H1 (cell line): ENCODE data around the gene NAMPT. TPM values are rescaled to one million over a fixed set of nuclear protein-coding genes. Genes with fewer than 3 reads are reported as not detected.

Experiments
- CTCF ChIA-PET: fragments of 300-600 bp; sonication (Branson Sonifier 250); formaldehyde crosslinking; loops from one replicate; lab custom pipeline; 2021; ENCODE audit not compliant: partially characterized antibody; lab: Charles Lee
- POLR2A ChIA-PET: fragments of 300-600 bp; sonication (Branson Sonifier 250); formaldehyde crosslinking; loops from one replicate; lab custom pipeline; 2021; ENCODE audit warnings: inconsistent platforms; ENCODE audit not compliant: partially characterized antibody; lab: Charles Lee
- DNase-seq, 2 experiments: peaks; one replicate each; pipeline versions ENCODE4 v3.0.0 to v3.0.0-alpha.2; 2010 to 2022; ENCODE audit warnings: low spot score in 2 of 2, low read depth in 1 of 2, mixed read lengths in 1 of 2
- FAIRE-seq: peaks from 2 replicates; lab custom pipeline; 2011; peaks lifted over from hg19 to GRCh38; lab: Jason Lieb, UNC
- H2AFZ ChIP-seq: 2 replicates; pipeline ENCODE4 v1.8.1; 2012; ENCODE audit warnings: low read length, inconsistent platforms
- H2AK5ac ChIP-seq: 2 replicates; pipeline ENCODE4 v1.6.1; 2013; ENCODE audit warnings: low read depth, low read length
- H2BK120ac ChIP-seq: replicated peaks from 2 replicates; pipeline ENCODE3; 2013; ENCODE audit warnings: low read depth, low read length, inconsistent platforms
- H2BK12ac ChIP-seq: 2 replicates; pipeline ENCODE4 v1.6.1; 2013; ENCODE audit warnings: low read depth, low read length
- H2BK15ac ChIP-seq: 2 replicates; pipeline ENCODE4 v1.6.1; 2013; ENCODE audit warnings: low read length
- H2BK20ac ChIP-seq: 2 replicates; pipeline ENCODE4 v1.6.1; 2013; ENCODE audit warnings: low read length
- H2BK5ac ChIP-seq: 2 replicates; pipeline ENCODE4 v1.6.1; 2013; ENCODE audit warnings: low read depth, low read length
- H3K14ac ChIP-seq: 2 replicates; pipeline ENCODE4 v1.6.1; 2013; ENCODE audit warnings: inconsistent platforms; ENCODE audit not compliant: insufficient read length
- H3K18ac ChIP-seq: 2 replicates; pipeline ENCODE4 v1.6.1; 2013; ENCODE audit warnings: low read length; ENCODE audit errors: extremely low read depth
- H3K23ac ChIP-seq: 2 replicates; pipeline ENCODE4 v1.6.1; 2013; ENCODE audit warnings: inconsistent platforms; ENCODE audit not compliant: insufficient read length
- H3K23me2 ChIP-seq: 2 replicates; pipeline ENCODE4 v1.6.1; 2013; ENCODE audit warnings: low read depth, low read length
- H3K27ac ChIP-seq: 2 replicates; pipeline ENCODE4 v1.6.1; 2011; ENCODE audit warnings: low read depth, low read length, inconsistent platforms
- H3K27me3 ChIP-seq, 4 experiments: replicated peaks in 1 of 4; 1 replicate in 1 of 4; 2 replicates in 3 of 4; pipeline versions ENCODE4 v1.6.1 to v1.8.1; 2011 to 2013; ENCODE audit warnings: low read length in 3 of 4, mild to moderate bottlenecking in 3 of 4, inconsistent platforms in 2 of 4, mixed read lengths in 2 of 4, moderate library complexity in 1 of 4; ENCODE audit not compliant: control insufficient read depth in 3 of 4, insufficient read depth in 3 of 4; ENCODE audit errors: extremely low read depth in 1 of 4
- H3K36me3 ChIP-seq, 4 experiments: 2 replicates each; pipeline versions ENCODE4 v1.6.1 to v1.8.1; 2011 to 2013; ENCODE audit warnings: mild to moderate bottlenecking in 4 of 4, low read length in 3 of 4, moderate library complexity in 2 of 4, control low read depth in 1 of 4, inconsistent platforms in 1 of 4; ENCODE audit not compliant: insufficient read depth in 4 of 4, control insufficient read depth in 2 of 4
- H3K4ac ChIP-seq: replicated peaks from 2 replicates; pipeline ENCODE3; 2013; ENCODE audit warnings: low read length, low read depth, mixed read lengths, inconsistent platforms; ENCODE audit not compliant: insufficient read length
- H3K4me1 ChIP-seq, 4 experiments: replicated peaks in 1 of 4; 1 replicate in 1 of 4; 2 replicates in 3 of 4; pipeline versions ENCODE4 v1.6.1 to v1.8.1; 2011 to 2013; ENCODE audit warnings: low read length in 3 of 4, inconsistent platforms in 2 of 4, mixed read lengths in 1 of 4; ENCODE audit not compliant: insufficient read depth in 4 of 4, control insufficient read depth in 3 of 4
- H3K4me2 ChIP-seq, 2 experiments: 2 replicates each; pipeline versions ENCODE4 v1.6.1 to v1.8.1; 2011 to 2013; ENCODE audit warnings: low read depth in 2 of 2, low read length in 2 of 2, control low read depth in 1 of 2, inconsistent platforms in 1 of 2, mild to moderate bottlenecking in 1 of 2; ENCODE audit not compliant: insufficient read depth in 1 of 2
- H3K4me3 ChIP-seq, 4 experiments: fragments of 200-600, 300-600 bp in 1 of 4; sonication (generic), shearing (Covaris generic), sonication (Bioruptor Twin) in 1 of 4; 2 replicates each; pipeline versions ENCODE4 v1.5.1 to v1.8.1; 2011 to 2016; ENCODE audit warnings: low read length in 4 of 4, low read depth in 3 of 4, control low read depth in 2 of 4, inconsistent platforms in 2 of 4, mild to moderate bottlenecking in 2 of 4, mixed read lengths in 1 of 4, moderate library complexity in 1 of 4; ENCODE audit not compliant: insufficient read depth in 2 of 4; ENCODE audit errors: extremely low read depth in 1 of 4
- H3K56ac ChIP-seq: replicated peaks from 2 replicates; pipeline ENCODE3; 2013; ENCODE audit warnings: low read depth, mild to moderate bottlenecking, mixed read lengths, low read length, inconsistent platforms; ENCODE audit not compliant: insufficient read length
- H3K79me1 ChIP-seq: 2 replicates; pipeline ENCODE4 v1.6.1; 2013; ENCODE audit warnings: low read depth, low read length, control low read depth
- H3K79me2 ChIP-seq, 2 experiments: 2 replicates each; pipeline versions ENCODE4 v1.6.1 to v1.8.1; 2012 to 2013; ENCODE audit warnings: low read length in 2 of 2, mild to moderate bottlenecking in 2 of 2, inconsistent platforms in 1 of 2; ENCODE audit not compliant: insufficient read depth in 2 of 2, control insufficient read depth in 1 of 2
- H3K9ac ChIP-seq, 4 experiments: replicated peaks in 1 of 4; 1 replicate in 1 of 4; 2 replicates in 3 of 4; pipeline versions ENCODE4 v1.6.1 to v1.8.1; 2011 to 2013; ENCODE audit warnings: low read depth in 3 of 4, low read length in 3 of 4, control low read depth in 2 of 4, mild to moderate bottlenecking in 2 of 4, moderate library complexity in 2 of 4, inconsistent platforms in 1 of 4; ENCODE audit errors: extremely low read depth in 1 of 4
- H3K9me3 ChIP-seq, 2 experiments: 2 replicates each; pipeline versions ENCODE4 v1.6.1 to v1.8.1; 2012 to 2013; ENCODE audit warnings: mild to moderate bottlenecking in 2 of 2, moderate library complexity in 2 of 2, control low read depth in 1 of 2, inconsistent platforms in 1 of 2, low read depth in 1 of 2, low read length in 1 of 2, mixed read lengths in 1 of 2; ENCODE audit not compliant: insufficient read depth in 2 of 2
- H4K20me1 ChIP-seq, 2 experiments: replicated peaks in 1 of 2; 2 replicates each; pipeline versions ENCODE3 to v1.8.1; 2011 to 2013; ENCODE audit warnings: inconsistent platforms in 2 of 2, low read length in 2 of 2, mild to moderate bottlenecking in 1 of 2; ENCODE audit not compliant: insufficient read depth in 2 of 2, control insufficient read depth in 1 of 2
- H4K5ac ChIP-seq: 2 replicates; pipeline ENCODE4 v1.6.1; 2013; ENCODE audit warnings: low read length, low read depth, mixed read lengths, inconsistent platforms; ENCODE audit not compliant: insufficient read length
- H4K8ac ChIP-seq: 2 replicates; pipeline ENCODE4 v1.8.0; 2013; ENCODE audit warnings: mild to moderate bottlenecking, moderate library complexity, low read length, inconsistent platforms; ENCODE audit not compliant: insufficient read depth; ENCODE audit errors: extremely low read depth
- H4K91ac ChIP-seq: replicated peaks from 2 replicates; pipeline ENCODE3; 2013; ENCODE audit warnings: low read length, mixed read lengths, inconsistent platforms; ENCODE audit not compliant: insufficient read length
- BRCA1 ChIP-seq: IDR thresholded peaks from 2 replicates; pipeline ENCODE4 v1.6.1; 2012; ENCODE audit warnings: low read depth, low read length, improper control_type of control experiment
- CREB1 ChIP-seq: IDR thresholded peaks from 2 replicates; pipeline ENCODE4 v1.6.1; 2012; ENCODE audit warnings: inconsistent platforms
- GABPA ChIP-seq: IDR thresholded peaks from 2 replicates; pipeline ENCODE4 v1.6.1; 2011; ENCODE audit warnings: mild to moderate bottlenecking, low read length, moderate library complexity, borderline replicate concordance; ENCODE audit not compliant: insufficient read depth
- GTF2F1 ChIP-seq: IDR thresholded peaks from 2 replicates; pipeline ENCODE4 v1.6.1; 2012; ENCODE audit warnings: low read depth, low read length, improper control_type of control experiment, borderline replicate concordance
- KDM4A ChIP-seq: IDR thresholded peaks from one replicate; pipeline ENCODE4 v1.7.1; 2012; ENCODE audit warnings: low read depth, mild to moderate bottlenecking, moderate library complexity, low read length, inconsistent platforms; ENCODE audit not compliant: severe bottlenecking
- PHF8 ChIP-seq: fragments of 200-600 bp; sonication (generic); conservative IDR thresholded peaks from 2 replicates; pipeline ENCODE4 v1.7.1; 2012; ENCODE audit warnings: low read depth, mild to moderate bottlenecking, inconsistent platforms, low read length, moderate library complexity
- POLR2A ChIP-seq, 2 experiments: IDR thresholded peaks; 1 replicate in 1 of 2; 2 replicates in 1 of 2; pipeline ENCODE4 v1.6.1; 2011; ENCODE audit warnings: low read depth in 2 of 2, low read length in 2 of 2, mild to moderate bottlenecking in 2 of 2; ENCODE audit errors: control extremely low read depth in 1 of 2
- RBBP5 ChIP-seq: IDR thresholded peaks from 2 replicates; pipeline ENCODE4 v1.7.1; 2012; ENCODE audit warnings: low read depth, mild to moderate bottlenecking, inconsistent platforms, low read length, moderate library complexity, borderline replicate concordance
- SAP30 ChIP-seq: fragments of 300-600 bp; sonication (generic); IDR thresholded peaks from 2 replicates; pipeline ENCODE4 v1.7.1; 2012; ENCODE audit warnings: low read length, moderate library complexity, mild to moderate bottlenecking, inconsistent platforms; ENCODE audit not compliant: insufficient read depth, insufficient replicate concordance
- SIN3A ChIP-seq, 2 experiments: IDR thresholded peaks in 1 of 2; conservative IDR thresholded peaks in 1 of 2; 2 replicates each; pipeline ENCODE4 v1.6.1; 2011 to 2012; ENCODE audit warnings: low read length in 2 of 2, improper control_type of control experiment in 1 of 2, low read depth in 1 of 2, mild to moderate bottlenecking in 1 of 2
- SUZ12 ChIP-seq: fragments of 200-600 bp; sonication (generic); IDR thresholded peaks from 2 replicates; pipeline ENCODE4 v1.6.1; 2012; ENCODE audit warnings: mild to moderate bottlenecking, inconsistent platforms, low read length, moderate library complexity, mixed read lengths
- TEAD4 ChIP-seq: IDR thresholded peaks from 2 replicates; pipeline ENCODE4 v1.6.1; 2012; ENCODE audit warnings: low read depth, low read length, inconsistent platforms, mixed read lengths
- WGBS, 2 experiments: shearing (Covaris generic) in 1 of 2; methylation state at CpG; one replicate each; pipeline versions ENCODE4 v1.1.6 to v1.1.7; 2013 to 2015; ENCODE audit warnings: low lambda C conversion rate in 2 of 2, mixed read lengths in 2 of 2, inconsistent platforms in 1 of 2, low coverage in 1 of 2, missing lambda C conversion rate in 1 of 2; ENCODE audit not compliant: insufficient replicate concordance in 2 of 2, insufficient coverage in 1 of 2, insufficient read length in 1 of 2; ENCODE audit errors: extremely low coverage in 1 of 2, missing lambda C conversion rate in 1 of 2; 5-methylcytosine and 5-hydroxymethylcytosine counted together
- polyA plus RNA-seq, 7 experiments: library from polyadenylated mRNA; depleted of rRNA in 3 of 7; stranded (reverse) in 5 of 7; unstranded in 2 of 7; fragments of >200 nt in 5 of 7; fragments of 200-250 nt in 2 of 7; gene quantifications; 1 replicate in 5 of 7; 2 replicates in 1 of 7; 4 replicates in 1 of 7; pipeline versions ENCODE4 v1.2.1 to v1.2.3, GENCODE V29; 2011 to 2013; ENCODE audit warnings: missing spikeins in 2 of 7, mixed read lengths in 2 of 7
- total RNA-seq: library from RNA; stranded (reverse); fragmentation: NEBNext Ultra II Directional; extraction: Animal tissue kit (Norgen Biotek cat#: 25700); gene quantifications from 2 replicates; pipeline ENCODE4 v1.2.1, GENCODE V29; 2021

The NAMPT gene
- total and polyA plus RNA-seq, 2 of the 8 experiments (the other 6 are each of a cell fraction or from before 2014, with no cell fraction given), result 15.4 to 95.9 TPM

- H3K18ac ChIP-seq, result no peak overlapping the region
- no peak overlapping the region for H2BK20ac ChIP-seq
- H3K9me3 ChIP-seq, result 0 out of 4 replicates have a peak, but pooled peaks cover 0 to 3% of the 10 kb centered on the region in 2 experiments
- H4K20me1 ChIP-seq, result no peaks in the 10 kb centered on the region
- no peak overlapping the region for H3K4me2 ChIP-seq
- no peak overlapping the region for H2AK5ac ChIP-seq
- 90% methylated on average over 4 of the region's 4 CpGs; no CpG with 5 or more reads in 1 of the 2 experiments for WGBS, 2 experiments
- no peak overlapping the region for H2BK12ac ChIP-seq
- H3K27me3 ChIP-seq, result no peaks in the 10 kb centered on the region
- H4K8ac ChIP-seq, result no peak overlapping the region
- H3K4me1 ChIP-seq, result no peaks in the 10 kb centered on the region
- H3K4ac ChIP-seq, result no peak overlapping the region
- no peak for TF ChIP-seq GTF2F1
- TF ChIP-seq PHF8, result no peak
- no peak for TF ChIP-seq POLR2A (IDR thresholded peaks at IDR 0.05; ENCODE audit: control extremely low read depth in 1 of 2, low read depth in 2 of 2, low read length in 2 of 2)
- no peak for TF ChIP-seq TEAD4
- no peak for TF ChIP-seq CREB1
- TF ChIP-seq BRCA1, result no peak
- TF ChIP-seq RBBP5, result no peak
- no peak for TF ChIP-seq KDM4A
- no peak for TF ChIP-seq SUZ12
- no peak for TF ChIP-seq SIN3A (conservative IDR thresholded peaks at IDR 0.05 in 1 of 2, IDR thresholded peaks at IDR 0.05 in 1 of 2; ENCODE audit: low read depth in 1 of 2, low read length in 2 of 2)
- no peak for TF ChIP-seq SAP30
- no peak for TF ChIP-seq GABPA
- H2BK120ac ChIP-seq, result no peak overlapping the region
- H4K5ac ChIP-seq, result no peak overlapping the region
- FAIRE-seq, result no peak
- no peaks in the 10 kb centered on the region for H3K23me2 ChIP-seq
- no peak overlapping the region for H2AFZ ChIP-seq
- no peak overlapping the region for H2BK5ac ChIP-seq
- ChIA-PET CTCF (no interaction called here), POLR2A (no interaction called here)
- H3K4me3 ChIP-seq, result no peak overlapping the region
- no peak overlapping the region for H3K9ac ChIP-seq
- no peaks in the 10 kb centered on the region for H3K79me2 ChIP-seq
- no peak for DNase-seq
- H3K36me3 ChIP-seq, result no peaks in the 10 kb centered on the region
- H3K79me1 ChIP-seq, result no peaks in the 10 kb centered on the region
- no peak overlapping the region for H3K14ac ChIP-seq
- H3K23ac ChIP-seq, result no peak overlapping the region
- H4K91ac ChIP-seq, result no peak overlapping the region
- no peak overlapping the region for H2BK15ac ChIP-seq
- no peak overlapping the region for H3K56ac ChIP-seq
- no peak overlapping the region for H3K27ac ChIP-seq
These were observed 27.5 kb upstream of the NAMPT start for GRCh38 chr7:106312099-106312871.
